SU-DHL-6 (cell line): ENCODE results near the gene GADD45GIP1.
"Not testable (repeated sequence)": the region's sequence is repeated elsewhere in the genome, so short reads cannot be mapped to it uniquely, and the experiment has no call there.

Source experiments
- H2AFZ ChIP-seq: fragments of 200-600 bp; sonication (generic); 2 replicates; pipeline ENCODE4 v1.6.1; 2014; ENCODE audit warnings: low read depth, mild to moderate bottlenecking, moderate library complexity, mixed read lengths, antibody characterized with exemption, low read length; ENCODE audit not compliant: severe bottlenecking
- H3F3A ChIP-seq: fragments of 200-600 bp; shearing (Covaris generic); 2 replicates; pipeline ENCODE4 v1.6.0; 2016; ENCODE audit warnings: antibody characterized with exemption, mild to moderate bottlenecking; ENCODE audit not compliant: insufficient read depth
- H3K27ac ChIP-seq: fragments of 200-600 bp; sonication (generic); 2 replicates; pipeline ENCODE4 v1.5.1; 2016; ENCODE audit warnings: low read depth, mild to moderate bottlenecking, low read length, moderate library complexity, mixed read lengths
- H3K27me3 ChIP-seq: fragments of 200-600 bp; sonication (generic), shearing (Covaris generic); 2 replicates; pipeline ENCODE4 v1.6.0; 2014; ENCODE audit warnings: mild to moderate bottlenecking, low read length
- H3K36me3 ChIP-seq: fragments of 200-600 bp; sonication (generic); 2 replicates; pipeline ENCODE4 v1.6.1; 2014; ENCODE audit warnings: mild to moderate bottlenecking, low read length, mixed read lengths
- H3K4me2 ChIP-seq: fragments of 300-600, 200-600 bp; shearing (Covaris generic), sonication (generic); 2 replicates; pipeline ENCODE4 v1.6.0; 2014; ENCODE audit warnings: low read length, low read depth, mild to moderate bottlenecking; ENCODE audit not compliant: poor library complexity, severe bottlenecking
- H3K4me3 ChIP-seq: fragments of 200-600 bp; sonication (generic); 2 replicates; pipeline ENCODE4 v1.5.1; 2014; ENCODE audit warnings: antibody characterized with exemption, low read length, mild to moderate bottlenecking, mixed read lengths; ENCODE audit not compliant: insufficient read depth, poor library complexity, severe bottlenecking
- H3K79me2 ChIP-seq: fragments of 200-600 bp; sonication (generic); 2 replicates; pipeline ENCODE4 v1.6.1; 2014; ENCODE audit warnings: mild to moderate bottlenecking, low read length, moderate library complexity; ENCODE audit not compliant: insufficient read depth
- H3K9ac ChIP-seq: fragments of 200-600 bp; sonication (generic); 2 replicates; pipeline ENCODE4 v1.7.0; 2014; ENCODE audit warnings: mild to moderate bottlenecking, low read length
- H3K9me2 ChIP-seq: fragments of 200-600 bp; sonication (generic); replicated peaks from 2 replicates; pipeline ENCODE4 v1.6.1; 2014; ENCODE audit warnings: low read length; ENCODE audit not compliant: insufficient read depth
- H3K9me3 ChIP-seq: fragments of 200-600 bp; sonication (generic); 2 replicates; pipeline ENCODE4 v1.6.1; 2014; ENCODE audit warnings: low read length, mixed read lengths; ENCODE audit not compliant: insufficient read depth
- H4K20me1 ChIP-seq: fragments of 200-600 bp; sonication (generic); 2 replicates; pipeline ENCODE4 v1.6.1; 2014; ENCODE audit warnings: low read depth, mild to moderate bottlenecking, antibody characterized with exemption, low read length, moderate library complexity, mixed read lengths
- EZH2phosphoT487 ChIP-seq: fragments of 200-600 bp; sonication (generic), shearing (Covaris generic); conservative IDR thresholded peaks from 2 replicates; pipeline ENCODE4 v1.6.1; 2018; ENCODE audit warnings: mild to moderate bottlenecking, antibody characterized with exemption, low read length, moderate library complexity, mixed read lengths
- TF ChIP-seq, protein P1 (sequence below): fragments of 200-600 bp; sonication (generic); IDR thresholded peaks from one replicate; pipeline ENCODE4 v1.5.1; 2017; ENCODE audit warnings: antibody characterized with exemption, mild to moderate bottlenecking, low read length, moderate library complexity; ENCODE audit not compliant: insufficient read depth, poor library complexity, severe bottlenecking

Gene GADD45GIP1

DNA sequence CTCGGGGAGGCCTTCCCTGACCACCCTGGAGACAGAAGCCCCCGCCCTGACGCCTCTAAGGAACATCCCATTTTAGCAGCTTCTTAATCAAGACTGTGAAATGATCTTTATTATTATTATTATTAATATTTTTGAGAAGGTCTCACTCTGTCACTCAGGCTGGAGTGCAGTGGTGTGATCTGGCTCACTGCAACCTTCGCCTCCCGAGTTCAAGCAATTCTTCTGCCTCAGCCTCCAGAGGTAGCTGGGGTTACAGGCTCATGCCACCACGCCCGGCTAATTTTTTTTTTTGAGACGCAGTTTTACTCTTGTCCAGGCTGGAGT lies 8.8 kb upstream of the GADD45GIP1 start:
- H3K27ac ChIP-seq = no peak overlapping the region
- H3K9ac ChIP-seq = peak overlapping the region; percentile 76
- no peaks in the 10 kb centered on the region for H3K36me3 ChIP-seq
- H3K9me2 ChIP-seq = no peaks in the 10 kb centered on the region
- H3K4me2 ChIP-seq = peak overlapping the region; percentile 85
- no peaks in the 10 kb centered on the region for H3K79me2 ChIP-seq
- peak overlapping the region; percentile 50 for H3K4me3 ChIP-seq
- no peaks in the 10 kb centered on the region for H4K20me1 ChIP-seq
- no peaks in the 10 kb centered on the region for H3K9me3 ChIP-seq
- H3F3A ChIP-seq = no peaks in the 10 kb centered on the region
- H2AFZ ChIP-seq = peak overlapping the region; percentile 96
- TF ChIP-seq, protein P1, sequence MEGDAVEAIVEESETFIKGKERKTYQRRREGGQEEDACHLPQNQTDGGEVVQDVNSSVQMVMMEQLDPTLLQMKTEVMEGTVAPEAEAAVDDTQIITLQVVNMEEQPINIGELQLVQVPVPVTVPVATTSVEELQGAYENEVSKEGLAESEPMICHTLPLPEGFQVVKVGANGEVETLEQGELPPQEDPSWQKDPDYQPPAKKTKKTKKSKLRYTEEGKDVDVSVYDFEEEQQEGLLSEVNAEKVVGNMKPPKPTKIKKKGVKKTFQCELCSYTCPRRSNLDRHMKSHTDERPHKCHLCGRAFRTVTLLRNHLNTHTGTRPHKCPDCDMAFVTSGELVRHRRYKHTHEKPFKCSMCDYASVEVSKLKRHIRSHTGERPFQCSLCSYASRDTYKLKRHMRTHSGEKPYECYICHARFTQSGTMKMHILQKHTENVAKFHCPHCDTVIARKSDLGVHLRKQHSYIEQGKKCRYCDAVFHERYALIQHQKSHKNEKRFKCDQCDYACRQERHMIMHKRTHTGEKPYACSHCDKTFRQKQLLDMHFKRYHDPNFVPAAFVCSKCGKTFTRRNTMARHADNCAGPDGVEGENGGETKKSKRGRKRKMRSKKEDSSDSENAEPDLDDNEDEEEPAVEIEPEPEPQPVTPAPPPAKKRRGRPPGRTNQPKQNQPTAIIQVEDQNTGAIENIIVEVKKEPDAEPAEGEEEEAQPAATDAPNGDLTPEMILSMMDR = no peak
- no peak for TF ChIP-seq EZH2phosphoT487
- no peaks in the 10 kb centered on the region for H3K27me3 ChIP-seq

- Histone ChIP-seq H3K9me3 (no peaks in the 10 kb centered on the region), H3K27me3 (no peaks in the 10 kb centered on the region), H3F3A (no peaks in the 10 kb centered on the region), H3K27ac (peak overlapping the region; percentile 50), H3K36me3 (no peaks in the 10 kb centered on the region), H3K4me3 (peak overlapping the region; percentile 50), H3K79me2 (no peaks in the 10 kb centered on the region), H3K9ac (peak overlapping the region; percentile 76), H3K4me2 (peak overlapping the region; percentile 85), H2AFZ (peak overlapping the region; percentile 96), H4K20me1 (no peaks in the 10 kb centered on the region), H3K9me2 (no peaks in the 10 kb centered on the region)
- TF ChIP-seq EZH2phosphoT487 = no peak
- TF ChIP-seq, protein P1 = peak; percentile 82
Observed at GRCh38 chr19:12965017-12965811, 8.2 kb upstream of the GADD45GIP1 start.

DNA sequence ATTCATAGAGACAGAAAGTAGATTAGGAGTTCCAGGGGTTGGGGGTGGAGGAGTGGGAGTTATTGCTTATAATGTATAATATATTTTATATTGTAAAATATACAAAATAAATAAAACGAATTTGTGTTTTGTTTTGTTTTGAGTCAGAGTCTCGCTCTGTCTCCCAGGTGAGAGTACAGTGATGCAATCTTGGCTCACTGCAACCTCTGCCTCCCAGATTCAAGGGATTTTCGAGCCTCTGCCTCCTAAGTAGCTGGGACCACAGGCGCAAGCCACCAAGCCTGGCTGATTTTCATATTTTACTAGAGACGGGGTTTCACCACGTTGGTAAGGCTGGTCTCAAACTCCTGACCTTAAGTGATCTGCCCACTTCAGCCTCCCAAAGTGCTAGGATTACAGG lies 2.5 kb upstream of the GADD45GIP1 start:
- Histone ChIP-seq H3K4me2 (no peak overlapping the region), H3K79me2 (peaks cover 19% of the 10 kb centered on the region), H4K20me1 (no peaks in the 10 kb centered on the region), H3F3A (peaks cover 33% of the 10 kb centered on the region), H3K4me3 (no peak overlapping the region), H3K36me3 (no peaks in the 10 kb centered on the region), H3K9ac (no peak overlapping the region), H3K27me3 (no peaks in the 10 kb centered on the region), H3K9me3 (no peaks in the 10 kb centered on the region), H2AFZ (no peak overlapping the region), H3K9me2 (no peaks in the 10 kb centered on the region), H3K27ac (no peak overlapping the region)
- TF ChIP-seq EZH2phosphoT487 = no peak
- TF ChIP-seq, protein P1 = no peak

GRCh38 chr19:12957389-12957952 lies 448 bp upstream of the GADD45GIP1 start:
- peak overlapping the region; percentile 66 for H3K4me3 ChIP-seq
- not testable (repeated sequence) for H3K27me3 ChIP-seq, H3K9me3 ChIP-seq, H4K20me1 ChIP-seq, H3K36me3 ChIP-seq, H3K9me2 ChIP-seq
- peak overlapping the region; percentile 80 for H3K9ac ChIP-seq
- H3F3A ChIP-seq = peaks cover 43% of the 10 kb centered on the region
- H3K27ac ChIP-seq = peak overlapping the region; percentile 72
- H3K4me2 ChIP-seq = peak overlapping the region; percentile 69
- H2AFZ ChIP-seq = peak overlapping the region; percentile 92
- peaks cover 23% of the 10 kb centered on the region for H3K79me2 ChIP-seq
